Neutrophil (primary cell): ENCODE results near the gene KRT35.

Source experiments
- H3K27ac ChIP-seq: fragments of 200-600 bp; sonication (generic); 2 replicates; pipeline ENCODE4 v1.5.1; 2016; ENCODE audit warnings: mild to moderate bottlenecking, moderate library complexity
- H3K27me3 ChIP-seq: fragments of 200-600 bp; sonication (generic); 2 replicates; pipeline ENCODE4 v1.6.0; 2016; ENCODE audit warnings: mild to moderate bottlenecking
- H3K36me3 ChIP-seq: fragments of 200-600 bp; sonication (generic); 2 replicates; pipeline ENCODE4 v1.5.1; 2017
- H3K4me1 ChIP-seq, 2 experiments: fragments of 200-600 bp in 1 of 2; sonication (generic) in 1 of 2; 1 replicate in 1 of 2; 2 replicates in 1 of 2; pipeline versions ENCODE4 v1.5.1 to v1.6.1; 2013 to 2016; ENCODE audit warnings: low read depth in 1 of 2, low read length in 1 of 2, mild to moderate bottlenecking in 1 of 2, moderate library complexity in 1 of 2; ENCODE audit not compliant: control insufficient read depth in 1 of 2, insufficient read depth in 1 of 2
- H3K4me3 ChIP-seq, 2 experiments: fragments of 200-600 bp in 1 of 2; sonication (generic) in 1 of 2; 1 replicate in 1 of 2; 2 replicates in 1 of 2; pipeline ENCODE4 v1.5.1; 2013 to 2016; ENCODE audit warnings: low read depth in 1 of 2, low read length in 1 of 2, mild to moderate bottlenecking in 1 of 2, moderate library complexity in 1 of 2
- H3K9me3 ChIP-seq: fragments of 200-600 bp; sonication (generic); 2 replicates; pipeline ENCODE4 v1.5.1; 2016
- CTCF ChIP-seq: fragments of 200-600 bp; sonication (generic); IDR thresholded peaks from 2 replicates; pipeline ENCODE4 v1.5.1; 2016; ENCODE audit warnings: antibody characterized with exemption

Gene KRT35

GRCh38 chr17:41524261-41524660, 43.3 kb upstream of the KRT35 start:
- no peak overlapping the region for H3K4me3 ChIP-seq
- no peak for TF ChIP-seq CTCF
- peaks cover 67% of the 10 kb centered on the region for H3K27me3 ChIP-seq
- peaks cover 0 to 13% of the 10 kb centered on the region in 2 experiments for H3K4me1 ChIP-seq
- H3K9me3 ChIP-seq, result no peaks in the 10 kb centered on the region
- no peak overlapping the region for H3K27ac ChIP-seq
- no peaks in the 10 kb centered on the region for H3K36me3 ChIP-seq

GRCh38 chr17:41523787-41524186, 42.8 kb upstream of the KRT35 start:
- no peak overlapping the region for H3K27ac ChIP-seq
- peaks cover 62% of the 10 kb centered on the region for H3K27me3 ChIP-seq
- H3K36me3 ChIP-seq, result no peaks in the 10 kb centered on the region
- H3K4me3 ChIP-seq, result no peak overlapping the region
- no peaks in the 10 kb centered on the region for H3K9me3 ChIP-seq
- H3K4me1 ChIP-seq, result peaks cover 0 to 13% of the 10 kb centered on the region in 2 experiments
- no peak for TF ChIP-seq CTCF

- H3K4me1 ChIP-seq, result peaks cover 0 to 13% of the 10 kb centered on the region in 2 experiments
- H3K27ac ChIP-seq, result no peak overlapping the region
- H3K4me3 ChIP-seq, result no peak overlapping the region
- no peaks in the 10 kb centered on the region for H3K9me3 ChIP-seq
- peaks cover 56% of the 10 kb centered on the region for H3K27me3 ChIP-seq
- TF ChIP-seq CTCF, result no peak
- H3K36me3 ChIP-seq, result no peaks in the 10 kb centered on the region
Measured at GRCh38 chr17:41523225-41523593, 42.3 kb upstream of the KRT35 start.

GRCh38 chr17:41522301-41523224, 41.6 kb upstream of the KRT35 start:
- Histone ChIP-seq H3K27ac (no peak overlapping the region), H3K27me3 (peaks cover 50% of the 10 kb centered on the region), H3K36me3 (no peaks in the 10 kb centered on the region), H3K9me3 (no peaks in the 10 kb centered on the region), H3K4me3 (no peak overlapping the region), H3K4me1 (peaks cover 0 to 7% of the 10 kb centered on the region in 2 experiments)
- no peak for TF ChIP-seq CTCF

- H3K9me3 ChIP-seq, result no peaks in the 10 kb centered on the region
- H3K36me3 ChIP-seq, result no peaks in the 10 kb centered on the region
- peaks cover 41% of the 10 kb centered on the region for H3K27me3 ChIP-seq
- H3K4me3 ChIP-seq, result no peak overlapping the region
- no peak for TF ChIP-seq CTCF
- peaks cover 0 to 4% of the 10 kb centered on the region in 2 experiments for H3K4me1 ChIP-seq
- no peak overlapping the region for H3K27ac ChIP-seq
Measured at GRCh38 chr17:41521574-41522261, 40.8 kb upstream of the KRT35 start.
